Pancreas (tissue), 10 donors: Measurements from ENCODE around the gene ICAM1. TPM values are rescaled to one million over a fixed set of nuclear protein-coding genes. Genes with fewer than 3 reads are reported as not detected.

Source experiments
- ATAC-seq, 4 donors: fragments of 200-7000 bp; cut with Tn5 transposase; one replicate each; pipeline versions ENCODE4 v1.8.0 to v1.9.1; 2020; ENCODE audit warnings: mild to moderate bottlenecking in 4 of 4, moderate library complexity in 4 of 4
- DNase-seq, 6 donors: peaks; one replicate each; pipeline ENCODE4 v3.0.0-alpha.2; 2020
- FAIRE-seq: peaks from 2 replicates; lab custom pipeline; 2012; peaks lifted over from hg19 to GRCh38; lab: Jason Lieb, UNC
- H3K27ac ChIP-seq, 4 donors: fragments of 200-600 bp; sonication (generic); 1 replicate in 3 of 4; 2 replicates in 1 of 4; pipeline versions ENCODE4 v1.5.0 to v1.8.0; 2020
- H3K27me3 ChIP-seq, 4 donors: fragments of 200-600 bp; one replicate each; pipeline ENCODE4 v1.8.0; 2021
- H3K36me3 ChIP-seq, 3 donors: fragments of 200-600 bp; sonication (generic) in 1 of 3; one replicate each; pipeline versions ENCODE4 v1.5.0 to v1.8.0; 2020 to 2021
- H3K4me1 ChIP-seq, 3 donors: fragments of 200-600 bp; one replicate each; pipeline ENCODE4 v1.8.0; 2021
- H3K4me3 ChIP-seq, 4 donors: fragments of 200-600 bp; sonication (generic) in 2 of 4; one replicate each; pipeline versions ENCODE4 v1.5.0 to v1.8.0; 2020 to 2021
- H3K9me3 ChIP-seq, 4 donors: fragments of 200-600 bp; one replicate each; pipeline ENCODE4 v1.8.0; 2021
- CTCF ChIP-seq, 4 donors: fragments of 200-600 bp; sonication (generic) in 3 of 4; IDR thresholded peaks; one replicate each; pipeline versions ENCODE4 v1.5.0 to v1.8.0; 2021; ENCODE audit warnings: antibody characterized with exemption in 4 of 4
- WGBS, 2 donors: extraction: QIAGEN DNeasy Blood & Tissue Kit; methylation state at CpG; one replicate each; pipeline ENCODE4 v1.1.7; 2013; 5-methylcytosine and 5-hydroxymethylcytosine counted together
- intact Hi-C, 3 donors: fragments of 100-400 bp; cut with DNase I; formaldehyde crosslinking; loops; one replicate each; pipeline versions ENCODE4 v1.11.1 to v1.14.2; 2022
- polyA plus RNA-seq, 2 donors: library from polyadenylated mRNA; stranded (reverse); fragments of 200-250 nt; gene quantifications; one replicate each; pipeline ENCODE4 v1.2.3, GENCODE V29; 2013
- total RNA-seq, 6 donors: library from RNA; stranded (reverse); fragmentation: NEBNext Ultra II Directional in 4 of 6; extraction: Animal tissue kit (Norgen Biotek cat#: 25700) in 4 of 6; gene quantifications; one replicate each; pipeline versions ENCODE4 v1.2.1 to v1.2.4, GENCODE V29; 2021 to 2023
- donor health status: healthy with polysubstance abuse.
- donor health status: DM: no; HTN: no; CAD: no; lungs with moderate emphysema.
- donor health status: DM: no; HTN: no; CAD: no.
- donor health status: control.
- donor health status: control.
- donor health status: Bipolar disorder and iron deficiency.
- donor health status: DM: yes; HTN: yes; CAD: no.
- donor health status: DM: no; HTN: no; CAD: no.
- donor health status: DM: no; HTN: no; CAD: no.
- donor health status: DM: yes; HTN: yes; CAD: no.

ICAM1 gene
- total and polyA plus RNA-seq, 8 donors: 2.2 to 32.4 (median 6.8) TPM

- ATAC-seq: peak in 2 of 4 donors; percentile 53 to 78
- WGBS, 2 donors: 83 to 85% methylated on average over 17 of the region's 17 CpGs
Observed at GRCh38 chr19:10305139-10305806, 34.4 kb downstream of the ICAM1 start.

GRCh38 chr19:10306327-10306726 lies 35.4 kb downstream of the ICAM1 start:
- FAIRE-seq (no peak), ATAC-seq (no peak), DNase-seq (no peak)
- H3K4me3 ChIP-seq: no peak overlapping the region
- H3K27me3 ChIP-seq: no peaks in the 10 kb centered on the region
- H3K9me3 ChIP-seq: no peaks in the 10 kb centered on the region
- intact Hi-C loops: no loop called here
- TF ChIP-seq CTCF (IDR thresholded peaks at IDR 0.05): no peak
- no peaks in the 10 kb centered on the region for H3K4me1 ChIP-seq
- WGBS, 2 donors: 83 to 91% methylated on average over 5 of the region's 5 CpGs
- peaks cover 0 to 3% (median 0%) of the 10 kb centered on the region in 3 donors for H3K36me3 ChIP-seq
- H3K27ac ChIP-seq: no peak overlapping the region

More at GRCh38 chr19:10305139-10305806, 34.4 kb downstream of the ICAM1 start:
- Histone ChIP-seq H3K36me3 (peaks cover 0 to 3% (median 0%) of the 10 kb centered on the region in 3 donors), H3K9me3 (no peaks in the 10 kb centered on the region), H3K4me3 (no peak overlapping the region), H3K27me3 (no peaks in the 10 kb centered on the region), H3K27ac (no peak overlapping the region), H3K4me1 (no peaks in the 10 kb centered on the region)
- no peak for TF ChIP-seq CTCF (IDR thresholded peaks at IDR 0.05)
- DNase-seq: no peak
- FAIRE-seq: no peak
- intact Hi-C loops: no loop called here

- DNase-seq (no peak), FAIRE-seq (no peak), ATAC-seq (peak in 1 of 4 donors; percentile 15)
- Histone ChIP-seq H3K4me1 (no peaks in the 10 kb centered on the region), H3K36me3 (peaks cover 0 to 3% (median 0%) of the 10 kb centered on the region in 3 donors), H3K4me3 (no peak within 1 kb of the TSS), H3K27ac (no peak within 1 kb of the TSS), H3K9me3 (no peaks in the 10 kb centered on the region), H3K27me3 (no peaks in the 10 kb centered on the region)
- intact Hi-C loops: no loop called here
- 91 to 92% methylated on average over 24 of the region's 24 CpGs for WGBS, 2 donors
- TF ChIP-seq CTCF (IDR thresholded peaks at IDR 0.05): no peak
Observed at GRCh38 chr19:10309423-10309822, 38.5 kb downstream of the ICAM1 start, which contains the start of gene ZGLP1. Gene ZGLP1, minus strand, starts transcription at chr19:10309815.

- intact Hi-C loops: no loop called here
- Histone ChIP-seq H3K4me3 (peak within 1 kb of the TSS; percentile 73 to 87 (median 81)), H3K36me3 (peaks cover 0 to 23% (median 3%) of the 10 kb centered on the region in 3 donors), H3K27ac (peak within 1 kb of the TSS; percentile 15 to 39 (median 18)), H3K4me1 (peaks cover 0 to 9% (median 4%) of the 10 kb centered on the region in 3 donors), H3K27me3 (no peaks in the 10 kb centered on the region), H3K9me3 (no peaks in the 10 kb centered on the region)
- no peak for FAIRE-seq
- peak; percentile 89 to 98 (median 94) for DNase-seq
- WGBS, 2 donors: 0% methylated on average over 55 of the region's 55 CpGs
- no peak for TF ChIP-seq CTCF (IDR thresholded peaks at IDR 0.05)
- peak; percentile 94 to 97 (median 96) for ATAC-seq
Observed at GRCh38 chr19:10315335-10316214, 44.7 kb downstream of the ICAM1 start, which contains the start of gene FDX2. Gene FDX2, minus strand, starts transcription at chr19:10316015. Its CDS starts 19 bp downstream, at chr19:10315996.
